HS-5 (cell line): Measurements from ENCODE around the gene DHX58.

ENCODE experiments used
- DNase-seq: peaks from one replicate; pipeline ENCODE4 v3.0.0-alpha.2; 2012; ENCODE audit warnings: low read depth

The DHX58 gene

GRCh38 chr17:42129109-42129837, 16.8 kb upstream of the DHX58 start:
- DNase-seq: no peak

- DNase-seq: no peak
These were observed 14.9 kb upstream of the DHX58 start for GRCh38 chr17:42127414-42127813.

GRCh38 chr17:42126836-42127235, 14.3 kb upstream of the DHX58 start:
- DNase-seq: no peak

- DNase-seq: no peak
These were observed 13.1 kb upstream of the DHX58 start for GRCh38 chr17:42125565-42125964.

GRCh38 chr17:42124256-42124655, 11.7 kb upstream of the DHX58 start:
- DNase-seq: no peak

GRCh38 chr17:42122371-42123303, 10.1 kb upstream of the DHX58 start, which contains the start of gene HSPB9:
Gene HSPB9, plus strand, starts transcription at chr17:42122804. Its CDS starts 47 bp downstream, at chr17:42122851.
- no peak for DNase-seq

- no peak for DNase-seq
These were observed 8.6 kb upstream of the DHX58 start, which contains the start of gene KAT2A for GRCh38 chr17:42120770-42121769. Gene KAT2A, minus strand, starts transcription at chr17:42121367. Its CDS starts 63 bp downstream, at chr17:42121304.

GRCh38 chr17:42120161-42120769, 7.8 kb upstream of the DHX58 start:
- DNase-seq: no peak

GRCh38 chr17:42119301-42119700, 6.8 kb upstream of the DHX58 start:
- no peak for DNase-seq

GRCh38 chr17:42118545-42118944, 6.0 kb upstream of the DHX58 start:
- no peak for DNase-seq

GRCh38 chr17:42118126-42118510, 5.6 kb upstream of the DHX58 start:
- no peak for DNase-seq

GRCh38 chr17:42117397-42118125, 5.0 kb upstream of the DHX58 start:
- DNase-seq: no peak

- DNase-seq: no peak
These were observed 4.3 kb upstream of the DHX58 start for GRCh38 chr17:42116705-42117396.

GRCh38 chr17:42114118-42114517, 1.6 kb upstream of the DHX58 start:
- DNase-seq: no peak

GRCh38 chr17:42113293-42114069, 967 bp upstream of the DHX58 start:
- DNase-seq: no peak

- DNase-seq: no peak
These were observed 503 bp downstream of the DHX58 start for GRCh38 chr17:42111871-42112551.

GRCh38 chr17:42111265-42111636, 1.3 kb downstream of the DHX58 start:
- DNase-seq: no peak
